Activated CD8-positive, alpha-beta T cell treated with anti-CD3 and anti-CD28 coated beads for 36 hours (primary cell): ENCODE data around the gene LNPEP. TPM values are rescaled to one million over a fixed set of nuclear protein-coding genes. Genes with fewer than 3 reads are reported as not detected.

Experiments used
- ATAC-seq: fragments of 200-7000 bp; cut with Tn5 transposase; one replicate; pipeline ENCODE4 v1.10.0; 2021; ENCODE audit warnings: mild to moderate bottlenecking, moderate library complexity
- CTCF ChIA-PET: fragments of 350-600 bp; sonication (Branson Sonifier 250); formaldehyde crosslinking; loops from one replicate; lab custom pipeline; 2021; ENCODE audit warnings: antibody characterized with exemption; lab: Charles Lee
- POLR2A ChIA-PET: fragments of 350-600 bp; sonication (Branson Sonifier 250); formaldehyde crosslinking; loops from one replicate; lab custom pipeline; 2021; ENCODE audit warnings: antibody characterized with exemption; lab: Charles Lee
- DNase-seq: peaks from one replicate; pipeline ENCODE4 v3.0.0-alpha.2; 2020
- H3K27ac Mint-ChIP-seq: one replicate; pipeline ENCODE4 v1.8.0; 2021; ENCODE audit warnings: mild to moderate bottlenecking, mixed read lengths
- H3K27me3 Mint-ChIP-seq: one replicate; pipeline ENCODE4 v1.8.0; 2021; ENCODE audit warnings: mixed read lengths
- H3K36me3 Mint-ChIP-seq: one replicate; pipeline ENCODE4 v1.8.0; 2021; ENCODE audit warnings: low read depth, mixed read lengths
- H3K4me1 Mint-ChIP-seq: one replicate; pipeline ENCODE4 v1.8.0; 2021; ENCODE audit warnings: low read depth, mixed read lengths
- H3K4me3 Mint-ChIP-seq: one replicate; pipeline ENCODE4 v1.8.0; 2021; ENCODE audit warnings: mild to moderate bottlenecking, moderate library complexity, mixed read lengths
- H3K9me3 Mint-ChIP-seq: one replicate; pipeline ENCODE4 v1.8.0; 2021; ENCODE audit warnings: mixed read lengths
- intact Hi-C: fragments of 100-400 bp; cut with micrococcal nuclease; formaldehyde crosslinking; loops from one replicate; pipeline ENCODE4 v1.10.0; 2022
- total RNA-seq, 2 experiments: library from RNA; stranded (reverse); gene quantifications; one replicate each; pipeline ENCODE4 v1.2.3, GENCODE V29; 2021
- TF ChIP-seq, protein P1 (sequence below): fragments of 200-600 bp; IDR thresholded peaks from one replicate; pipeline ENCODE4 v1.8.0; 2022; ENCODE audit warnings: antibody characterized with exemption, mild to moderate bottlenecking

LNPEP gene
- total RNA-seq, 2 experiments from 2014 or later: 51.2 to 53.7 TPM

DNA sequence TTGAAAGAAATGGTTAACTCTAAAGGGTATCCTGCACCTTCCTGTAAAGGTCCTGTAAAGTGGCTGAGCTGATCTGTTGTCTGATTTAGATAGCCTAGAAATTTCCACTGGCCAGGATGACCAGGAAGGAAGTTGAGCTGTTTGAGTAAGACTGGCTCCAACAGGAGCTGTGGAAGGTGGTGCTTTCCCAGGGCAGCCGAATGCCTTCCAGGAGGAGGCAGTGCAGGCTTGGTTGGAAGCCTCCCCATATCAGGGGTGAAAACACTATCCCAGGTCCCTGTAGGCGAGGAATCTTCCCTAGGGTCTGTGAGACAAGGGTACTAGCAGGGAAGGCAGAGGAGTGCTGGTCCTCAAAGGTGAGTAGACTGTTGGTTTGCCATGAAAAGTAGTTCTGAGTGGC, 108.2 kb downstream of the LNPEP start:
- DNase-seq (no peak), ATAC-seq (no peak)
- POLR2A ChIA-PET: no interaction called here
- Mint-ChIP-seq H3K9me3 (no peaks in the 10 kb centered on the region), H3K4me3 (no peak overlapping the region), H3K4me1 (no peaks in the 10 kb centered on the region), H3K27ac (no peak overlapping the region), H3K36me3 (no peaks in the 10 kb centered on the region), H3K27me3 (no peaks in the 10 kb centered on the region)
- TF ChIP-seq, protein P1, sequence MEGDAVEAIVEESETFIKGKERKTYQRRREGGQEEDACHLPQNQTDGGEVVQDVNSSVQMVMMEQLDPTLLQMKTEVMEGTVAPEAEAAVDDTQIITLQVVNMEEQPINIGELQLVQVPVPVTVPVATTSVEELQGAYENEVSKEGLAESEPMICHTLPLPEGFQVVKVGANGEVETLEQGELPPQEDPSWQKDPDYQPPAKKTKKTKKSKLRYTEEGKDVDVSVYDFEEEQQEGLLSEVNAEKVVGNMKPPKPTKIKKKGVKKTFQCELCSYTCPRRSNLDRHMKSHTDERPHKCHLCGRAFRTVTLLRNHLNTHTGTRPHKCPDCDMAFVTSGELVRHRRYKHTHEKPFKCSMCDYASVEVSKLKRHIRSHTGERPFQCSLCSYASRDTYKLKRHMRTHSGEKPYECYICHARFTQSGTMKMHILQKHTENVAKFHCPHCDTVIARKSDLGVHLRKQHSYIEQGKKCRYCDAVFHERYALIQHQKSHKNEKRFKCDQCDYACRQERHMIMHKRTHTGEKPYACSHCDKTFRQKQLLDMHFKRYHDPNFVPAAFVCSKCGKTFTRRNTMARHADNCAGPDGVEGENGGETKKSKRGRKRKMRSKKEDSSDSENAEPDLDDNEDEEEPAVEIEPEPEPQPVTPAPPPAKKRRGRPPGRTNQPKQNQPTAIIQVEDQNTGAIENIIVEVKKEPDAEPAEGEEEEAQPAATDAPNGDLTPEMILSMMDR: no peak
- intact Hi-C loops: no loop called here
- CTCF ChIA-PET: interaction anchor here (1.0 to 3.7 kb wide), 2 partner anchors 98 to 175 kb away, joined by 4 to 16 read pairs; partner anchors contain the start of gene LIX1

DNA sequence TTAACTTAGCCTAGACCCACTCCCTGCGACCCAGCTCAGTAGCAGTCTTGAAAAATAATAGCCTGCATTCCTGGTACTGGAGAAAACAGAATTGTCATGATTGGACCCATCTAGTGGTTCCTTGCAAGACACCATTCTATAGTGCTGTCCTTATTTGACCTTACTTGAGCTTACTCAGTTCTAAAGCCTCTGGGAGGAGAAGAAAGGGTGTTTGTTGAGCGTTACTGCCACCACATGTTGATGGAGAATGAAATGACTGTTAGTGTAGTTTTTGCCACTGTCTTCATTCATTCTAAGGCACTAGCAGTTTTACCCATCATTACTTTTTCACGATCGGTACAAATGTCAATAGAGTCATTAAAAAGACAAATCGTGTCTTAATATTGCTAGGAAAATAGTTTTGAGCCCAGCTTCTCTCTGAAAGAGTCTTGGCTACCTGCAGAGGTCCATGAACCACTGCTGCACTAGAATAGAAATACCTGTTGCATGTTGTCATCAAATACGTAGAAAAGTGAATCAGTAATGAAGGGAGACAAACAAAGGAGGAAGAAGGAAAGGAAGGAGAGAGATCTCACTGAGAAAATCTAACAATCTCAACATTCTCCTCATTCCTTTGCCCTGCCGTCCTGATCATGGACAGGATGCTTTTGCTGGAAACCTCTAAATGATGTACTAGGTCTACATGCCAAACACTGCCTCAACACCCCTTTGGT, 110.5 kb downstream of the LNPEP start:
- Mint-ChIP-seq H3K27ac (no peak overlapping the region), H3K36me3 (no peaks in the 10 kb centered on the region), H3K27me3 (no peaks in the 10 kb centered on the region), H3K4me3 (no peak overlapping the region), H3K9me3 (no peaks in the 10 kb centered on the region), H3K4me1 (no peaks in the 10 kb centered on the region)
- ATAC-seq (peak; percentile 49), DNase-seq (no peak)
- intact Hi-C loops: no loop called here
- ChIA-PET CTCF (interaction anchor here (0.6 to 3.7 kb wide), 6 partner anchors 49 to 177 kb away, joined by 3 to 20 read pairs (median 4); partner anchors contain the start of gene LIX1), POLR2A (interaction anchor here (0.5 kb wide), 1 partner anchor 96 kb away, joined by 3 read pairs; no protein-coding TSS in a partner anchor)
- TF ChIP-seq, protein P1: no peak

GRCh38 chr5:97047076-97047475, 111.2 kb downstream of the LNPEP start:
- Mint-ChIP-seq H3K27me3 (no peaks in the 10 kb centered on the region), H3K27ac (no peak overlapping the region), H3K4me3 (no peak overlapping the region), H3K4me1 (no peaks in the 10 kb centered on the region), H3K9me3 (no peaks in the 10 kb centered on the region), H3K36me3 (no peaks in the 10 kb centered on the region)
- ChIA-PET CTCF (interaction anchor here (1.2 to 3.1 kb wide), 3 partner anchors 95 to 178 kb away, joined by 5 to 20 read pairs (median 5); partner anchors contain the start of gene LIX1), POLR2A (interaction anchor here (0.9 to 1.1 kb wide), 2 partner anchors 23 to 107 kb away, joined by 3 read pairs; no protein-coding TSS in a partner anchor)
- TF ChIP-seq, protein P1: no peak
- intact Hi-C loops: no loop called here
- ATAC-seq (no peak), DNase-seq (no peak)

DNA sequence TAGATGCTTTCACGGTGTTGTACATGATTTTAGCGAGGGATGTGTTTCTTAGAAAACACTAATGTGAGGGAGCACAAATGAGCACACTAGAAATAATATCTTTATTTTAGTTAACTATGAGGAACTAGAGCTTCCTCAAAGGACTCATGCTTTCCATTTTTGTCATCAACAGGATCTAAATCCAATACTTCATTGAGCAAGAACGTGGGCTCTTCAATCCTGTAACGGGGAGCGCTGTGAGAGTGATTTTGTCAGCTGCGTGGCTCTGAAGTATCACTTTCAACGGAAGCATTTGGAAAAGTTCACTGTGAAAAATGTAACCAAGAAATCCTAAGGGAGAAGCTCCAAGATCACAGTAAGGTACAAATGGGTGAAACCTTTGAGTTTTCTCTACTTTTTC, 113.3 kb downstream of the LNPEP start:
- TF ChIP-seq, protein P1: no peak
- Mint-ChIP-seq H3K4me3 (no peak overlapping the region), H3K36me3 (no peaks in the 10 kb centered on the region), H3K4me1 (no peaks in the 10 kb centered on the region), H3K27me3 (peaks cover 3% of the 10 kb centered on the region), H3K27ac (no peak overlapping the region), H3K9me3 (no peaks in the 10 kb centered on the region)
- CTCF ChIA-PET: interaction anchor here (0.7 to 2.9 kb wide), 3 partner anchors 113 to 235 kb away, joined by 3 to 13 read pairs (median 6); no protein-coding TSS in a partner anchor
- no peak for DNase-seq
- intact Hi-C loops: no loop called here
- POLR2A ChIA-PET: interaction anchor here (1.4 kb wide), 1 partner anchor 107 kb away, joined by 3 read pairs; no protein-coding TSS in a partner anchor
- ATAC-seq: no peak

DNA sequence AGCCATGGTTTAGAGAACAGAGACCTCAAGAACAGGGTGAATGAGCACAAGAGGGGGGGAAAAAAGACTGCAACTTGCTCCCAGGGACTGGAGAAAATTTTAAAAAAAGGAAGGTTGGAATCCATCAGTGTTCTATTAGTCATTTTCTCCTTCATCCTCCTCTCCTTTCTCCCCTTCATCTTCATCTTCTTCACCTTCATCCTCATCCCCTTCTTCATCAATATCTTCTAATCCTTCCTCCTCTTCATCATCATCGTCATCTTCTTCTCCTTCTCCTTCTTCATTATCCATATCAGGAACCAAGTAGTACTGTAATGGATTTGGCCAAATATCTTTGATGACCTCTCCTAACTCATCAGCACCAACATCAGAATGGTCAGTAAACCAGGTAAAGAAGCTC, 120.4 kb downstream of the LNPEP start:
- ChIA-PET CTCF (no interaction called here), POLR2A (no interaction called here)
- no peaks in the 10 kb centered on the region for H3K36me3 Mint-ChIP-seq
- peaks cover 3% of the 10 kb centered on the region for H3K27me3 Mint-ChIP-seq
- no peak for DNase-seq
- no peaks in the 10 kb centered on the region for H3K9me3 Mint-ChIP-seq
- H3K4me1 Mint-ChIP-seq: no peaks in the 10 kb centered on the region
- ATAC-seq: no peak
- TF ChIP-seq, protein P1: no peak
- intact Hi-C loops: no loop called here
- no peak overlapping the region for H3K27ac Mint-ChIP-seq
- no peak overlapping the region for H3K4me3 Mint-ChIP-seq
